ENCODE results near the gene DOCK2.

- no peak for TF ChIP-seq POLR2A (IDR thresholded peaks at IDR 0.05)
- no peak for TF ChIP-seq CTCF (IDR thresholded peaks at IDR 0.05)
Measured at GRCh38 chr5:169974121-169974770, 337.2 kb downstream of the DOCK2 start.
